Effector memory CD8-positive, alpha-beta T cell (primary cell): Measurements from ENCODE around the gene SAMD4A.
"Not testable (repeated sequence)": the region's sequence is repeated elsewhere in the genome, so short reads cannot be mapped to it uniquely, and the experiment has no call there.

ENCODE experiments used
- ATAC-seq: fragments of 150-1000 bp; cut with Tn5 transposase; replicated peaks from 2 replicates; pipeline ENCODE4 v1.10.0; 2021; ENCODE audit warnings: mild to moderate bottlenecking, moderate library complexity
- DNase-seq, 3 experiments: peaks; one replicate each; pipeline ENCODE4 v3.0.0; 2021
- H3K27ac Mint-ChIP-seq, 2 donors: one replicate each; pipeline ENCODE4 v1.8.0; 2022; ENCODE audit warnings: mild to moderate bottlenecking in 2 of 2, mixed read lengths in 2 of 2, moderate library complexity in 2 of 2
- H3K27me3 Mint-ChIP-seq, 2 donors: one replicate each; pipeline ENCODE4 v1.8.0; 2022; ENCODE audit warnings: mixed read lengths in 2 of 2
- H3K36me3 Mint-ChIP-seq: one replicate; pipeline ENCODE4 v1.8.0; 2022; ENCODE audit warnings: mild to moderate bottlenecking, moderate library complexity, mixed read lengths; ENCODE audit not compliant: insufficient read depth
- H3K4me1 Mint-ChIP-seq, 2 donors: one replicate each; pipeline ENCODE4 v1.8.0; 2022; ENCODE audit warnings: low read depth in 2 of 2, mixed read lengths in 2 of 2
- H3K4me3 Mint-ChIP-seq, 2 donors: one replicate each; pipeline ENCODE4 v1.8.0; 2022; ENCODE audit warnings: mild to moderate bottlenecking in 2 of 2, mixed read lengths in 2 of 2, moderate library complexity in 2 of 2
- H3K9me3 Mint-ChIP-seq, 2 donors: one replicate each; pipeline ENCODE4 v1.8.0; 2022; ENCODE audit warnings: mixed read lengths in 2 of 2

Gene SAMD4A

DNA sequence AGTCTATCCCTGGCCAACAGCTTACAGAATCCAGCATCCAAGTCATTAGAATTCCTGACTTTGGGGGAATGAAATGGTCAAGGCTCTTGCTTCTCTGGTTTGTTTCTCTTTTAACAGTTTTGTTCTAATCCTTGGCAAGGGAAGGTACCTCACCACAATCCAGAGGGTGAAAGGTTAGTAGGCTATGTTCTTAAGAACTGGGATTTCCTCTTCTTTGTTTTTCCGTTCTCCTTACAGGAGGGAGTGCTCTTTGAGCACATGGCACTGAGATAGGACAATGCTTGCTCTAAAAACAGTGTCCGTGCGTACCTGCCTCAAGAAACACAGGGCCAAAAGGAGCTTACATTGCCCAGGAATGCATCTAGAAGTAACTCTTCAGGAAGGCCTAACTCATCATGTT, 179.1 kb downstream of the SAMD4A start:
- H3K9me3 Mint-ChIP-seq: no peaks in the 10 kb centered on the region
- H3K27me3 Mint-ChIP-seq: peaks cover 17 to 41% of the 10 kb centered on the region in 2 donors
- no peaks in the 10 kb centered on the region for H3K36me3 Mint-ChIP-seq
- no peak overlapping the region for H3K27ac Mint-ChIP-seq
- H3K4me1 Mint-ChIP-seq: no peaks in the 10 kb centered on the region
- ATAC-seq: no peak
- H3K4me3 Mint-ChIP-seq: no peak overlapping the region
- no peak for DNase-seq

DNA sequence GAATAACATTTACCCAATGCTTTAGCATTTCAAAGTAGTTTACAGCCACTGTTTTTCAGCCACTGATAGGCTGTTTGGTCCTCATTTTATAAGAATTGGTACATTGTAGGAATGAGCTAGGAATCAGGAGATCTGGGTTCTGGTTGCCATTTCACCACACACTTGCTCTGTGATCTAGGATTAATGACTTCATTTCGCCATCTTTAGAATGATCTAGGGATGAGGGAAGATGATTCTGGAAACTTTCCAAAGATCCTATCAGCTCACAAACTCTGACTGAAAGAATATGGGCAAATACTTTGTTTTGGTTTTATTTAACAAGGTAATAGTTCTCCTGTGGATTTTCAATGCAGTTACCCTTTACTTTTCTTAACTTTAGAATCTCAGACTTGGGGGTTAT, 180.7 kb downstream of the SAMD4A start:
- Mint-ChIP-seq H3K27me3 (peaks cover 5 to 42% of the 10 kb centered on the region in 2 donors), H3K9me3 (no peaks in the 10 kb centered on the region), H3K27ac (no peak overlapping the region), H3K36me3 (no peaks in the 10 kb centered on the region), H3K4me1 (no peaks in the 10 kb centered on the region), H3K4me3 (no peak overlapping the region)
- DNase-seq (no peak), ATAC-seq (no peak)

DNA sequence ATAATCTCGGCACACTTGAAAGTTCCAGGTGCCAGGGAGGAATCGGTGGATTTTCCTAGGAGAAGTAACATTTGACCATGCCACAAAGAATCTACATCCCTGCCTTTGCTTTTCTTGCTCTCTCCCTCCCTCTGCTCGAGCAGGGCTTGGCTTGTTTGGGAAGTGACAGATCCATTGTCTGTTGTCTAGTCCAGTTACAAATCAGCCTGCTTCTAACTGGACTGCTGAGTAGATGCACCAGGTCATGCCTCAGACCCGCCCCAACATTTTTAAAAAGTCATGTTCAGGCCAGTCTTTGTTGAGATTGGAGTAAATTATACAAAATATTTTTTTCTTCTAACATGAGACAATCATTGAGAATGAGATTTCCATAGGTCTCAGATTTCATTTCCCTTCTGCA, 182.3 kb downstream of the SAMD4A start:
- H3K4me1 Mint-ChIP-seq: no peaks in the 10 kb centered on the region
- no peaks in the 10 kb centered on the region for H3K36me3 Mint-ChIP-seq
- DNase-seq (no peak), ATAC-seq (no peak)
- no peaks in the 10 kb centered on the region for H3K9me3 Mint-ChIP-seq
- peaks cover 8 to 46% of the 10 kb centered on the region in 2 donors for H3K27me3 Mint-ChIP-seq
- no peak overlapping the region for H3K27ac Mint-ChIP-seq
- H3K4me3 Mint-ChIP-seq: no peak overlapping the region

DNA sequence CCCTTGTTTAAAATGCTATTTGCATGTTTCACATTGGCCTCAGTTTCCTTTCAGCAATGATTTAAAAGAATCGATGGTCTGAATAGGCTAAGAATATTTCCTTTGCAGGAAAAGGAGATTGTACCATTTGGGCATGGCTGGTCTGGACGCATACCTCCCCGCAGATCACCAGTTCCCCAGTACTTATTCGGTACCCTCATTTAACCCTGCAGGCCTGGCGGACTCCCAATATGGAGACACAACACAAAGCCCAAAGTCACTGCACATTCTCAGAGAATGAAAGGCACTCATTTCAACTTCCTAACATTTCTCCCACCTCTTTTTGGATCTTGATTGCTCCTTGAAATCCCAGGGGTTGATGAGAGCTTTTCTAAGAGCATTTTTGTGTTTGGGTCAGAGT, 182.8 kb downstream of the SAMD4A start:
- H3K9me3 Mint-ChIP-seq: no peaks in the 10 kb centered on the region
- no peak for ATAC-seq
- DNase-seq: no peak

DNA sequence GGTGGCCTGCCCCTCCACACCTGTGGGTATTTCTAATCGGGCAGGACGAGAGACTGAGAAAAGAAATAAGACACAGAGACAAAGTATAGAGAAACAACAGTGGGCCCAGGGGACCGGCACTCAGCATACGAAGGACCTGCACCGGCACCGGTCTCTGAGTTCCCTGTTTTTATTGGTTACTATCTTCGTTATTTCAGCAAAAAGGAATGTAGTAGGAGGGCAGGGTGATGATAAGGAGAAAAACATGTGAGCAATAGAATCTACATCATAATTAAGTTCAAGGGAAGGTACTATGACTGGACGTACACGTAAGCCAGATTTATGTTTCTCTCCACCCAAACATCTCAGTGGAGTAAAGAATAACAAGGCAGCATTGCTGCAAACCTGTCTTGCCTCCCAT, 185.7 kb downstream of the SAMD4A start:
- peaks cover 12 to 48% of the 10 kb centered on the region in 2 donors for H3K27me3 Mint-ChIP-seq
- H3K27ac Mint-ChIP-seq, H3K4me3 Mint-ChIP-seq, H3K4me1 Mint-ChIP-seq, H3K9me3 Mint-ChIP-seq, DNase-seq, ATAC-seq, H3K36me3 Mint-ChIP-seq: not testable (repeated sequence)

More for the DNA sequence above, 182.8 kb downstream of the SAMD4A start:
- no peaks in the 10 kb centered on the region for H3K4me1 Mint-ChIP-seq
- H3K27me3 Mint-ChIP-seq: peaks cover 12 to 46% of the 10 kb centered on the region in 2 donors
- H3K27ac Mint-ChIP-seq: no peak overlapping the region
- H3K36me3 Mint-ChIP-seq: no peaks in the 10 kb centered on the region
- H3K4me3 Mint-ChIP-seq: no peak overlapping the region

DNA sequence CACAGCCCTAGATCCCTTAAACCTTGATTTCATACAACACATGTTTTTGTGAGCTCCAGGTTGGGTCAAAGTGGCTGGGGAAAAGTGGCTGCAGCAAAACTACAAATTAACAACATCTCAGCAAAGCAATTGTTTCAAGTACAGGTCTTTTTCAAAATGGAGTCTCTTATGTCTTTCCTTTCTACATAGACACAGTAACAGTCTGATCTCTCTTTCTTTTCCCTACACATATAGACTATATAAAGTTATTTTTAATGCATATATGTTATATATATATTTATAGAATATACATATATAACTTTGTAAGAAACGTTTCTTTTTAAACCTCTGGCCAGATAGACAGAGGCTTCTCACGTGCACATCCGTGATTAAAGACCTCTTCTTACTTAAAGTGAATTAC, 186.5 kb downstream of the SAMD4A start:
- not testable (repeated sequence) for ATAC-seq, DNase-seq, H3K4me1 Mint-ChIP-seq, H3K36me3 Mint-ChIP-seq, H3K4me3 Mint-ChIP-seq, H3K9me3 Mint-ChIP-seq, H3K27ac Mint-ChIP-seq
- peaks cover 12 to 53% of the 10 kb centered on the region in 2 donors for H3K27me3 Mint-ChIP-seq

DNA sequence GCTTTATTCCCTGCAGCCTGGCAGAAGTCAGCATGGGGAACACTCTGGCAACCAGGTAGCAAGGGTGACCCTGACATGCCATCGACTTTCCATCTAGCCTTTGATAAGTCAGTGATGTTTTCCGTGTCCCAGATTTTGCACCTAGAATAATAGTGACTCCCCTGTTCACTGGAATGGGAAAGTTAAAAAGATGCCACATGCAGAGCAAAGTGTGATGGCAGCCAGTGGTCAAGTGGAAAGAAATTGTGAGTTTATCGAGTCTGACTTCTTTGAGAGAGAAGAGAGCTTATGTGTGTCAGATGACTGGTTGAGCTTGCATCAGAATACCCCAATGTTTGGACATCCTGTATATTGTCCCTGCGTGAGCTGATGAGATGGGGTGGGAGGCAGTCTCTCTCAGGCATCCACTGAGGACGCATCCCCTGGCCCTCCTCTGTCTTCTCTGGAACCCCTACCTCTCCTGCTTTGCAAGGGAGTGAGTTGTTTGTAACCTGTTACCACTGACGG, 187.2 kb downstream of the SAMD4A start:
- DNase-seq (no peak), ATAC-seq (no peak)
- Mint-ChIP-seq H3K4me3 (no peak overlapping the region), H3K9me3 (no peaks in the 10 kb centered on the region), H3K36me3 (no peaks in the 10 kb centered on the region), H3K4me1 (peaks cover 0 to 3% of the 10 kb centered on the region in 2 donors), H3K27ac (no peak overlapping the region), H3K27me3 (peaks cover 12 to 52% of the 10 kb centered on the region in 2 donors)

DNA sequence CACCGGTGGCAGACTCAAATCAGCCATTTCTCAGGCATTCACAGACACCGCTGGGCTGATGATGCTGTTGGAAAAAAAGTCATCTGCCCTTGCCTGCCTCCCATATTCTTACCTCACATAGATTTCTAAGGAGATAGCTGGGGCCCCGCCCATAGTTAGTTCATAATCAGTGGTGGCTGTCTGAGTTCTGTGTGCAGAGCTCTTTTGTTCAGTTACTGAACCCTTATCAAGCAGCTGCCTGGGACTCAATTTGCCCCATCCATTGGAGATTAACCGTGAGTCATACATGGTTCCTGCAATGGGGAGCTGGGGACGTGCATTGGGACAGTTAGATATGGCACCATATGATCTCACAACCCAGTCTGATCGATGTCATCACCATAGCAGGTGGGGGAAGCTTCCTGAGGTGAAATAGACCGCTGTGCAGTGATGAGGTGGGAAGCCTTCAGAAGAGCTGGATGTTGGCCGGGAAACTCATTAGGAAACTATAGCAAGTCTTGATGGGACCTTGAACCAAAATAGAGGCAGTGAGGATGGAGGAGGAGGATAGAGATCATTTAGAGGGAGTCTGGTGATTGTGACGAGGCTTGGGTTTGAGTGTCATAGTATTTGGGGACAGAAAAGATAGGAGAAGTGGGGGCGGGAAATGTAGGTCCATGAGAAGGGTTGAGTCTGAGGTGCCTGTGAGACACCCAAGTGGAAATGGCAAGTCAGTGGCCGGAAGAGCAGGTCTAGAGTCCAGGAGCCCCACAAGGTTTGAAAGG, 187.9 kb downstream of the SAMD4A start:
- H3K4me3 Mint-ChIP-seq: no peak overlapping the region
- no peak overlapping the region for H3K27ac Mint-ChIP-seq
- ATAC-seq (no peak), DNase-seq (no peak)
- peaks cover 12 to 45% of the 10 kb centered on the region in 2 donors for H3K27me3 Mint-ChIP-seq
- H3K9me3 Mint-ChIP-seq: no peaks in the 10 kb centered on the region
- peaks cover 0 to 3% of the 10 kb centered on the region in 2 donors for H3K4me1 Mint-ChIP-seq
- H3K36me3 Mint-ChIP-seq: no peaks in the 10 kb centered on the region

DNA sequence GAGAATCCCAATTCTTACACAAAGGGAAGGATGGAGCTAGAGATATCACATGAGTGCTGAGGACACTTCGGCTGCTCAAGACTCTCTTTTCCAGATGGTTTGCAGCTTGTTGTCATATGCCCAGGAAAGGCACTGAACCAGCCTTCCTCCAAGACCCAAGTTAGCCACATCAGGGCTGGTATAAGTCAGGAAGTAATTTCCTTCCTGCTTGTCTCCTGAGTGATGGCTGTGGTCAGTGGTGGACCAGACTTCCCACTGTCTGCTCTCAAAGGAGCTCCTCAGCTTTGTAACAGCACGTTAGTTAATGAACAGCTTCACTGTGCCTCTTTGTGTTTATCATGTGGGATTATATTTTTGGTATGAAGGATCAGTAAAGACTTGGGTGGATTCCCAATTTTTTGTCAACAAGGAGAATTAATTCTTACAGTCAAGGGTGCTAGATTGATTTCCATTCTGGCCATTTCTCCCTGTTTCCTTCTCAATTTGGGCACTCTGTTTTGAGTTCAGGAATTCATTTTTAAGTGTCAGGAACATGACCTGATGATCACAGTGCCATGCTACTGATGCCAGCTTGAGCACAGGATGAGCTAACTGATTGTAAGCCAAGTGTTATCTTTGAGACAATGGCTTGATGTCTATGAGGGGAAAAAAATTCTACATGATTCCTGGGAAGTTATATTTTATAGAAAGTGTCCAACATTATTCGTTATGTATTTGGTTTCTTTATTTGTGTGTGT, 189.9 kb downstream of the SAMD4A start:
- Mint-ChIP-seq H3K4me1 (peaks cover 0 to 3% of the 10 kb centered on the region in 2 donors), H3K27me3 (peaks cover 12 to 37% of the 10 kb centered on the region in 2 donors), H3K27ac (no peak overlapping the region), H3K4me3 (no peak overlapping the region), H3K36me3 (no peaks in the 10 kb centered on the region), H3K9me3 (no peaks in the 10 kb centered on the region)
- ATAC-seq (no peak), DNase-seq (no peak)

DNA sequence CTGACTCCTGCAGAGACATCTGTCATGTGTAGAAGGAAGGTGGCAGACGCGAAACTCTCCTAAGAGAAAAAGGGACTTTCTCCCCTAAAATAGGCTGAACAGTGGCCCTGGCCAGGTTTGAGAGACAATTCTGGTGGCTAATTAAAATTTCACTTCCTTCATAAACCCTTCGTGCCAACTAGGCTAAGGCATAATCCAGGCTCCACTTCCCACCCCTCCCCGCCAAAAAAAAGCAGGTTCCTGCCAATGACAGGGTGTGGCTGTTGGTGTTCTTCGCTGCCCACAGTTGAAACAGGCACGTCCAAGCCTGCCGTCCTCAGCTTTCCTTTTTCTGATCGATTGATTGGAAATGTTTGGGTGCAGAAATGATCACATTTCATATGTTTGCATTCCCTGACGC, 191.1 kb downstream of the SAMD4A start:
- H3K27me3 Mint-ChIP-seq: peaks cover 19 to 38% of the 10 kb centered on the region in 2 donors
- DNase-seq (no peak), ATAC-seq (no peak)
- no peaks in the 10 kb centered on the region for H3K9me3 Mint-ChIP-seq
- H3K27ac Mint-ChIP-seq: no peak overlapping the region
- H3K4me1 Mint-ChIP-seq: peaks cover 0 to 3% of the 10 kb centered on the region in 2 donors
- H3K4me3 Mint-ChIP-seq: no peak overlapping the region
- H3K36me3 Mint-ChIP-seq: no peaks in the 10 kb centered on the region

DNA sequence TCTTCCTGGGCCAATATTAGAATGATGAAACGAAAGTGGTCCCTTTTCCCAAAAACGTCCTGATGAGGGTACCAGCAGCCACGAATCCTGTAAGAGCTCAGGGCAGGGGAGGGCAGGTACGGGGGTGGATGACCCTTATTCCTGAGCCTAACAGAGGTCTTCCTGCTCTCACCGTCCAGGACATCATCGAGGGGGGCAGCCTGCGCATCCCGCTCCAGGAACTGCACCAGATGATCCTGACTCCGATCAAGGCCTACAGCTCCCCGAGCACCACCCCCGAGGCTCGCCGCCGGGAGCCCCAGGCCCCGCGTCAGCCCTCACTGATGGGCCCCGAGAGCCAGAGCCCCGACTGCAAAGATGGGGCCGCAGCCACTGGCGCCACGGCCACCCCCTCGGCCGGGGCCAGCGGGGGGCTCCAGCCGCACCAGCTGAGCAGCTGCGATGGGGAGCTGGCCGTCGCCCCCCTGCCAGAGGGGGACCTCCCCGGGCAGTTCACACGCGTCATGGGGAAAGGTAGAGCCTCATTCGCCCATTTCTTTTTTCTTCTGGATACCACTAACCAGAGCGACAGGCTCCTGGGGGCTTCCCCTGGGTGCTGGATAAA, 193.2 kb downstream of the SAMD4A start:
- H3K4me1 Mint-ChIP-seq: peaks cover 0 to 3% of the 10 kb centered on the region in 2 donors

DNA sequence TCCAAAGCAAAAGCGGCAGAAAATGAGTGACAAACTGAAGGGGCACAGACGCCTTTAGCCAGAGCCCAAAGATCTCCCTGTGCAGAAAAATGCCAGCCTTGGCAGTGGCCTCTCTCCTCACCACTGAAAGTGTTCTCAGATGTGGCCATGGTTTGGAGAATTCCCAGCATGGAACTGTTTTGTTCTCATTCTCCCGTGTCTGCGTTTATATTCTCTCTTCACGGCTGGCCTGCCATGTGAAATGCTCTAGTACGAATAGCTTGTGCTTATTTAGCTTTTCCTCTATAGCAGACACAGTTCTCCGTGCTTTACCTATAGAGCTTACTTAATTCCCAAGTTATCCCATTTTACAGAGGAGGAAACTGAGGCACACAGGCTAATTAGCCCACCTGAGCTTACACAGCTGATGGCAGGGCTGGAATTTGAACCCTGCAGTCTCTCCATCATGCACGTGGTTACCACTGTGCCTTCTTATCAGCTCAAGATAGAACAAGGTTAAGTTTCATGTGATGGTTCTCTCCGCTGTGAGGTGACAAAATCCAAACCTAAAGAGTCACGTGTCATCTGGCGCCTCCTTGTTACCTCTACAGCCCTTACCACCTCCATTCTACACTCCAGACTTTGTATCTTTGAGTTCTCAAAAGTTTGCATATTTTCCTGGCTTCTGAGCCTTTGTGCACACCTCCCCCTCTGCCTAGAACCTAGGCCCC, 194.1 kb downstream of the SAMD4A start:
- ATAC-seq (no peak), DNase-seq (no peak)
- Mint-ChIP-seq H3K4me1 (peaks cover 0 to 3% of the 10 kb centered on the region in 2 donors), H3K9me3 (no peaks in the 10 kb centered on the region), H3K36me3 (no peaks in the 10 kb centered on the region), H3K27me3 (peaks cover 28 to 43% of the 10 kb centered on the region in 2 donors), H3K4me3 (no peak overlapping the region), H3K27ac (no peak overlapping the region)

More for the DNA sequence above, 193.2 kb downstream of the SAMD4A start:
- DNase-seq: no peak
- Mint-ChIP-seq H3K4me3 (no peak overlapping the region), H3K9me3 (no peaks in the 10 kb centered on the region), H3K36me3 (no peaks in the 10 kb centered on the region), H3K27ac (no peak overlapping the region), H3K27me3 (peaks cover 21 to 39% of the 10 kb centered on the region in 2 donors)
- no peak for ATAC-seq

DNA sequence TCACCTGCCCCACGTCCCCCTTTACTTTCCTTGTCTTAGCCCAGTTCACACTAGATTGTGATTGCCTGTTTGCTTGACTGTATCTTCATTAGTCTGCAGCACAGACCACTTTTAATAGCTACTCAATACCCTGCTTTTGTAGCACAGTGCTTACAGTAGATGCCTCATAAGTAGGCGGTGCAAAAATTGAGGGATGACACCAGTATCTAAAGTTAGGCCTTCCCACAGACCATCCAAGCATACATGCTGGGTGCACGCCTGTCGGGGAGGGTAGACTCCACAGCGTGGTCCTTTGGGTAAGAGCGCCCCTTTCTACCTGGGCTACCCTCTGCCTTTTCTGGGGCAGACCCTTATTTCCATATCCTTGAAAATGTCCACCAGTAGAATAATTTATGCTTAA, 194.9 kb downstream of the SAMD4A start:
- ATAC-seq: no peak
- Mint-ChIP-seq H3K36me3 (no peaks in the 10 kb centered on the region), H3K27me3 (peaks cover 32 to 51% of the 10 kb centered on the region in 2 donors), H3K4me1 (peaks cover 0 to 3% of the 10 kb centered on the region in 2 donors), H3K4me3 (no peak overlapping the region), H3K27ac (no peak overlapping the region), H3K9me3 (no peaks in the 10 kb centered on the region)
- DNase-seq: no peak
